GM12891 (cell line): ENCODE measurements around the gene RPP21.
"Not testable (repeated sequence)": the region's sequence is repeated elsewhere in the genome, so short reads cannot be mapped to it uniquely, and the experiment has no call there.

Source experiments
- DNase-seq: peaks from one replicate; pipeline ENCODE4 v3.0.0; 2011; ENCODE audit warnings: low spot score; ENCODE audit not compliant: insufficient read length
- FAIRE-seq: peaks from 2 replicates; lab custom pipeline; 2011; peaks lifted over from hg19 to GRCh38; lab: Jason Lieb, UNC
- PAX5 ChIP-seq: IDR thresholded peaks from 2 replicates; pipeline ENCODE4 v1.6.1; 2011; ENCODE audit warnings: low read length, moderate library complexity, mild to moderate bottlenecking; ENCODE audit not compliant: insufficient read depth, severe bottlenecking
- POLR2A ChIP-seq: IDR thresholded peaks from 2 replicates; pipeline ENCODE4 v1.6.1; 2011; ENCODE audit warnings: low read depth, low read length, control low read depth
- POLR2AphosphoS5 ChIP-seq: IDR thresholded peaks from 2 replicates; pipeline ENCODE4 v1.6.1; 2011; ENCODE audit warnings: low read depth, low read length, control low read depth
- POU2F2 ChIP-seq: IDR thresholded peaks from 2 replicates; pipeline ENCODE4 v1.6.1; 2011; ENCODE audit warnings: low read depth, mild to moderate bottlenecking, control low read depth, low read length, moderate library complexity
- SPI1 ChIP-seq: IDR thresholded peaks from 2 replicates; pipeline ENCODE4 v1.6.1; 2011; ENCODE audit warnings: low read depth, low read length, control low read depth
- TAF1 ChIP-seq: IDR thresholded peaks from 2 replicates; pipeline ENCODE4 v1.6.1; 2011; ENCODE audit warnings: low read depth, low read length, control low read depth

RPP21 gene

GRCh38 chr6:30349421-30350177 lies 4.6 kb downstream of the RPP21 start:
- TF ChIP-seq PAX5 (no peak), SPI1 (no peak), POLR2AphosphoS5 (no peak), POU2F2 (no peak), TAF1 (no peak), POLR2A (no peak)
- FAIRE-seq (no peak), DNase-seq (no peak)

GRCh38 chr6:30350524-30350923 lies 5.6 kb downstream of the RPP21 start:
- FAIRE-seq (no peak), DNase-seq (no peak)
- no peak for TF ChIP-seq SPI1

GRCh38 chr6:30352550-30352949 lies 7.6 kb downstream of the RPP21 start:
- TF ChIP-seq POLR2A (no peak), PAX5 (no peak), TAF1 (no peak), POLR2AphosphoS5 (no peak), POU2F2 (no peak), SPI1 (no peak)
- FAIRE-seq = no peak
- no peak for DNase-seq

GRCh38 chr6:30355281-30355680 lies 10.3 kb downstream of the RPP21 start:
- DNase-seq (no peak), FAIRE-seq (no peak)
- TF ChIP-seq TAF1 (no peak), SPI1 (no peak), POLR2A (no peak), POU2F2 (no peak)

GRCh38 chr6:30356536-30356935 lies 11.6 kb downstream of the RPP21 start:
- FAIRE-seq (no peak), DNase-seq (no peak)
- TF ChIP-seq POLR2AphosphoS5 (no peak), POLR2A (no peak), PAX5 (no peak), TAF1 (no peak), POU2F2 (no peak), SPI1 (no peak)

GRCh38 chr6:30357678-30358540 lies 13.0 kb downstream of the RPP21 start:
- TF ChIP-seq POLR2AphosphoS5 = no peak
- no peak for TF ChIP-seq PAX5
- no peak for TF ChIP-seq POLR2A
- TF ChIP-seq POU2F2 = no peak
- TF ChIP-seq SPI1 = no peak
- no peak for TF ChIP-seq TAF1
- DNase-seq (peak; percentile 35), FAIRE-seq (peak; percentile 35)

GRCh38 chr6:30359276-30359675 lies 14.3 kb downstream of the RPP21 start:
- TF ChIP-seq POLR2A (no peak), POLR2AphosphoS5 (no peak), POU2F2 (no peak), SPI1 (no peak), TAF1 (no peak), PAX5 (no peak)
- DNase-seq (no peak), FAIRE-seq (no peak)

GRCh38 chr6:30360139-30360538 lies 15.2 kb downstream of the RPP21 start:
- FAIRE-seq = no peak
- no peak for TF ChIP-seq TAF1
- no peak for TF ChIP-seq SPI1
- TF ChIP-seq POLR2A = no peak
- TF ChIP-seq POLR2AphosphoS5 = no peak
- no peak for TF ChIP-seq PAX5
- no peak for TF ChIP-seq POU2F2

GRCh38 chr6:30361661-30362060 lies 16.7 kb downstream of the RPP21 start:
- DNase-seq (no peak), FAIRE-seq (no peak)
- TF ChIP-seq TAF1 (no peak), POU2F2 (no peak), PAX5 (no peak)

More at GRCh38 chr6:30360139-30360538, 15.2 kb downstream of the RPP21 start:
- no peak for DNase-seq

- DNase-seq = no peak
- TF ChIP-seq TAF1 = no peak
- TF ChIP-seq PAX5 = no peak
- no peak for TF ChIP-seq POLR2A
- TF ChIP-seq SPI1 = no peak
- no peak for TF ChIP-seq POU2F2
- no peak for TF ChIP-seq POLR2AphosphoS5
- FAIRE-seq = no peak
These were observed 18.5 kb downstream of the RPP21 start for GRCh38 chr6:30363459-30363858.

- no peak for DNase-seq
- FAIRE-seq = no peak
- TF ChIP-seq POLR2AphosphoS5 = no peak
- no peak for TF ChIP-seq POU2F2
These were observed 19.6 kb downstream of the RPP21 start for GRCh38 chr6:30364591-30364990.

GRCh38 chr6:30369280-30369679 lies 24.3 kb downstream of the RPP21 start:
- not testable (repeated sequence) for DNase-seq, FAIRE-seq
